Hippocampal formation (tissue), 2 donors: ENCODE data around the gene RPL35.

ENCODE experiments used
- DNase-seq, 2 donors: peaks; one replicate each; lab custom pipeline; 2025; lab: John Stamatoyannopoulos, UW

The RPL35 gene

DNA sequence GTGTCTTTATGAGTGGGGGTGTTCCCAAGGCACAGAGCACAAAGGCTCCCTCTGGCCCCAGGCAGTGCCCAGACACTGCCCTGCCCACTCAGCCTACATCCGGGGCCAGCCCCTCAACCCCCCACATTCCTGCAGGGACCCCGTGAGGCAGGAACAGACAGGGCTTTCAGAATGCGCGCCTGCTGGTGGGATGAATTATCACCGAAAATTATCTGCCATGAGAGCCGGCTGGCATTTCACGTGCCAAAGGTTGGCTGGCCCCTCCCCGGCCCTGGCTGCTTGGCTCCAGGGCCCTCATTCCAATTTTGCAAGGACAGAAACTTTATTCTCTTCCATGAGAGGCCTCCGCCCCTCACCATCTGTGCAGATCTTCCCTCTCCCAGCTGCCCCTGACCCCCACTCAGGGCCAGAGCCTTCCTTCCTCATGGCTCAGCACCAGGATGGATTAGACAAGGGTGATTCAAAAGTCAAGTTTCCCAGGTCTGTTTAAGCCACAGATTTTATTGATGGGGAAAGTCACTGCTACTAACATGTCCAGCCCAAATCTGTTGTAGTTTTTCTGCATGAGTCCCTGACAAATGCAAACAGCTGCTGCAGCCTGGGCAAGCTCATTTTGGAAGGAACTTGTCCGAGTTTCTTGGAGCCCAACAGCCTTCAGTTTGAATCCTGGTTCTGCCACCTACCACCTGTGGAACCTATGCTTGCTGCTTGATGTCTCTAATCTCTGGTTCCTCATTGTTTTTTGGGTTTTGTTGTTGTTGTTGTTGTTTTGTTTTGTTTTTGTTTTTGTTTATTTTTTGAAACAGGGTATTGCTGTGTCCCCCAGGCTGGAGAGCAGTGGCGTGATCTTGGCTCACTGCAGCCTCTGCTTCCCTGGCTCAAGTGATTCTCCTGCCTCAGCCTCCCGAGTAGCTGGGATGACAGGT, 40.8 kb downstream of the RPL35 start:
- no peak for DNase-seq

DNA sequence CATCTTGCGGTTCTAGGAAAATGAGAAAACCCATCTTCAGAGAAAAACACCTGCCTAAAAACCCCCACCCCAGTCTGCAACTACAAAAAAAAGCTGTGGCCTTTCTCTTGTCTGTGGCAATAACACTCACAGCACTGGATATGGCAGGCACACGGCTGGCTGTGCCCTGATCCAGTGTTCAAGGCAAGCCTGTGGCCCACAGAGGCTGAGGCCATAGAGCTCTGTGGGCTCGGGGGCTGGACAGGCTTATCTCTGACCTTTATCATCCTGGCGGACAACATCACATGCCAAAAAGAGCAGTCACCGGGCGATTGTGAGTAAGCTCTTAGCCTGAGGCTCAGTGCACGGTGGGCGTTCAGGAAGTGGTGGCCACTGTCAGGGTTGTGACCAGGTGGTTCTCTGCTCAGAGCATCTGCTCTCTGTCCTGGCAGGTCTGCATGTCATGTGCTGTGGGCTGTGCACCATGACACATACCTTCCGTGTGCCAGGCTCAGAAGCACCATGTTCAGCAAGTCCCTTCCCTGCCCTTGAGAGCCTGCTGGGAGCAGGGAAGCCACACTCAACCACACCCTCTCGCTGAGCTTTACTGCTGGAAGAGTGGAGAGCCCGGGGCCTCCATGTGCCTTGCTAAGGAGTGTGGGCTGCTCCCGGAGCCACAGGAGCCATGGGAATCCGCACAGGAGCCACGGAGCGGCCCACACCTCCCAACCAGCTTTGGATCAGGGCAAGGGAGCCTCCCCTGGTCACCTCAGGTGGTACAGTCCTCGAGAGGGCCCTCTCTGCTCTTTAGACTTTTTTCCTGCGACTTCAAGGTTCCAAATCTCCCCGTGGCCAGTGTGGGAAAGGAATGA, 43.1 kb downstream of the RPL35 start:
- DNase-seq: no peak

DNA sequence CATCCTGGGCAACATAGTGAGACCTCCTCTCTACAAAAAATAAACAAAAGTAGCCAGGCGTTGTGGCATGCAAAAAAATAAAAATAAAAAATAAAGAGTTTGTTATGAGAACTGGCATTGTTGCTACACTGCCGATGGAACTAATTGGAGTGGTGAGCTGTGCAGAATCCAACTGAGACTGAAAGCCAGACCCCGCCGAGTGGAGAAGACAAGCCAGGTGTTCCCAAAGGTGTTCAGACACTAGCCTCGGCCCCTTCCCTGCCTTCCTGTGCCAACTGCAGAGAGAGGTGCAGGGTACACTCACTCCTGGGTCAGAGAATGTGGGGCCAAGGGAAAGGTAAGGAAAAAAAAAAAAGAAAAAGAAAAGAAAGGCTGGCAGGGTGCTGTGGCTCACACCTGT, 46.2 kb downstream of the RPL35 start:
- DNase-seq: no peak

DNA sequence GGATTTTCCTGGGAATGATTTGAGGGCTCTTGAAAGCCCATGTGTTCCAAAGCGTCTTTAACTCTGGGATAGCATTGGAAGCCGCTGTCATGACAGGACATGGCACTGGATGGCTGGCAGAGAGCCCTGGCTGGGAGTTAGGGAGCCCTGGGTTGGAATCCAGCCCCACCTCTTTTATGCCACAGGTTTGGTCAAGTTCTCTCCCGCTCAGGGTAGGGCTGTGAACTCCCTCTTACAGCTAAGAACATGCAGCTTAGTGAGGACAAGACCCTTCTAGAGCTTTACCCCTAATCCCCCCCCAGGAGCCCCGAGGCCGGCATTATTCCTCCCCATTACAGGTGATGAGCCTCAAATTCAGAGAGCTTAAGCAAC, 47.6 kb downstream of the RPL35 start:
- DNase-seq: no peak

DNA sequence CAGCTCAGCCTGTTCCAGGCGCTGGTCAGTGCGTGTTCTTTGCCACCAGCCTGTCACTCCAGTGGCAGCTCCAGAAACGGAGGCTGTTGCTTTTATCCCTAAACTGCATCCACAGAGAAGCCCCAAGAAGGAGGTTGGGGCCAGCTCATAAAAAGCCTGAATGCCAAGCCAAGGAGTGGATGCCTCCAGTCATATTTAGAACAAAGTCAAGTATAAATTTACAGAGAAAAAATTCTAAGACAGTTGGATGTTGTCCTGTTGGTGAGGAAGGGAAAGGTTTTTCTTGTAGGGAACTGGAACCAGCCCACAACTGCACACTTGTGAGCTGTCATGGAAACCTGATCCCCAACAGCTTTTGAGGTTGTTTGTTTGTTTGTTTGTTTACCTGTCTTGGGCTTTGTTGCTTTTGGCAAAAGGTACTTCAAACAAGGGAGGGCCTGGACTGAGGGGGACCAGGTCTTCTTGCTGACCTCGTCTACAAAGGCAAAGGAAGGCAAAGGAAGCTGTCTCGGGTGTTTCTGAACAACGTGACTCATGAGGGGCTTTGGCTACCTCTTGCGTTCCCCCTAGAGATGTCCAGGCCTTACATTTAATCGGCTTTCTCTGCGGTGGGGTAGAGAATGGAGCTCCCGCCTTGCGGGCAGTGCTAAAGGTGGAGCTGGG, 48.1 kb downstream of the RPL35 start:
- no peak for DNase-seq

DNA sequence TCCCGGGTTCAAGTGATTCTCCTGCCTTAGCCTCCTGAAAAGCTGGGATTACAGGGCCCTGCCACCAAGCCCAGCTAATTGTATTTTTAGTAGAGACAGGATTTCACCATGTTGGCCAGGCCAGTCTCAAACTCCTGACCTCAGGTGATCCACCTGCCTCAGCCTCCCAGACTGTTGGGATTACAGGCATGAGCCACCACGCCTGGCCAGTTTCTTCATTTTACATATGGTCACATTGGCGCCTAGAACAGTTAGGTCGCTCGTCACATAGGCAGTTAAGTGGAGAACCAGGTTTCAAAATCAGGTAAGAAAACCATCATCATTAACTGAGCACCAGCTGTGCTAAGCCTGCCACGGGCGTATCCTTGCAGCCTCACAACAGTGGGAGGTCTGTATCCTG, 48.7 kb downstream of the RPL35 start:
- no peak for DNase-seq

DNA sequence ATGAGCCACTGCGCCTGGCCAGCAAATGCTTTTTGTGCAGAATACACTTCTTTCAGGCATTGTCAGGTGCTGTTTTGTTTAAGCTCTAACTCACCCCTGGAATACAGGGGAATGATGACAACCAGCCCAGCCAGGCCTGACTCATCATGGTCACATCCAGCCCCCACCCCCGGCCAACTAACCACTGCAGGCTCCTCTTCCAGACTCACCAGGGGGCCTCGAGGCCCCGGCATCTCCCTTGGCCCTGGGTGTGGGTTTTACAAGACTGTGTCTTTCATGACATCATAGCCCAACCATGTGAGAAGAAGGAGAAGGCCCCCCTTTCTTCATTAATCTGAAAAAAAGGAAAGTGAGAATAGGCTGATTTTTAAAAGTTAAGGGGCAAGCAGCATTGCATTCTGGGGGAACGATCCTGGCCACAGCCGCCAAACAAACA, 49.3 kb downstream of the RPL35 start:
- no peak for DNase-seq

DNA sequence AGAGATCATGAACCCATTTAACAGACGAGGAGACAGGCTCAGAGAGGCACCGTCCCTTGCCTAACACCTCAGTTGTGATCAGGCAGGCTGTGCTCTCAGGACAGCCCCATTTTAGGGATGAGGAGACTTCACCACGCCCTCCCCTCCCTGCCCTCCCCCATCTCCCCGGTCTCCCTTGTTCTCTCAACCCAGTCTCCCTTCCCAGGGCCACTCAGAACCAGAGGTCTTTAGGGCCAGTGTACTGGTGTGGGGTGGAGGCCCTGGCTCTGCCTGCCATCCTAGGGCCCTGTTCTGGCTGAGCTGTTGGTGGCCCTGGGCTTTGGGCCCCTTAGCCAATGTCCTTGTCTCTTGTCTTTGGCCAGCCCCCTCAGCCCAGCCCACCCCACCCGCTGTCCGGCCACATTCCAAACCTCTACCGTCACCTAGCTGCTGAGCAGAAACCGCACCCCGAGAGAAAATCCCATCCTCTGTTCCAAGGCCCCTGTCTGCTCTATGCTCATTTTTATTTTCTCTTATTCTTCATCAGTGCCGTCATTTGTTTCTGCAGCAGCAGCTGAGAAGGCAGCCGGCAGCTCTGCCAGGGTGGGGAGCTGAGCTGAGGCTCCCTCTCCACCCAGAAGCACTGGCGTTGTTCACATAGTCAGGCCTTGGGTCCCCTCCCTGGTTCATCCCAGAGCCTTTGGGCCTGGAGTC, 50.9 kb downstream of the RPL35 start:
- no peak for DNase-seq

DNA sequence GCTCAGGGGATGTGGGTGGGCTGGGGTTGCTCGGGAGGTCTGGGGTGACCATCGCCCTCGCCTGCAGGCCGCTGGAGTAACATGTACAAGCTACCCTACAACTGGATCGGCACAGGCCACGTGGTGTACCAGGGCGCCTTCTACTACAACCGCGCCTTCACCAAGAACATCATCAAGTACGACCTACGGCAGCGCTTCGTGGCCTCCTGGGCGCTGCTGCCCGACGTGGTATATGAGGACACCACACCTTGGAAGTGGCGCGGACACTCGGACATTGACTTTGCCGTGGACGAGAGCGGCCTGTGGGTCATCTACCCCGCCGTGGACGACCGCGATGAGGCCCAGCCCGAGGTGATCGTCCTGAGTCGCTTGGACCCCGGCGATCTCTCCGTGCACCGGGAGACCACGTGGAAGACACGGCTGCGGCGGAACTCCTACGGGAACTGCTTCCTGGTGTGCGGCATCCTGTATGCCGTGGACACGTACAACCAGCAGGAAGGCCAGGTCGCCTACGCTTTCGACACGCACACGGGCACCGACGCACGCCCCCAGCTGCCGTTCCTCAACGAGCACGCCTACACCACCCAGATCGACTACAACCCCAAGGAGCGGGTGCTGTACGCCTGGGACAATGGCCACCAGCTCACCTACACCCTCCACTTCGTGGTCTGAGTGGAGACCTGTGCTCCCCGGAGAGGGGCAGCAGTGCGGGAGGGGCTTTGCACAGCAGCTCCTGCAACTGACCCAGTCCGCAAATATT, 51.8 kb downstream of the RPL35 start:
- no peak for DNase-seq

DNA sequence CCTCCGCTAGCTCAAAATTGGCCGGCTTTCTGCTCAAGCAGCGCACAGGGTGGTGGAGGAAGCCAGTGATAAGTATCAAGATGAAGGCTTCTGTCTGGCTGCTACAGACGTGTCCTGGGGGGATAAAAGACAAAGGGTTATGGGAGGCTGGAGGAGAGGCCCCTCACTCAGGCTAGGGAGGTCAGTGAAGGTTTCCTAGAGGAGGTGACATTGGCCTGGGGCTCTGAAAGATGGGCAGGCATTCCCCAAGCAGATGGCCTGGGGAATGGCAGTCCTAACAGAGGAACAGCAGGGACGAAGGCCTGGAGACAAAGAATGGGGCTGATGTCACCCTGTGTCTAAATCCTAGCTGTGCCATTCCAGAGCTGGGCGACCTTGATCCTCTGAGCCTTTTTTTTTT, 52.5 kb downstream of the RPL35 start:
- no peak for DNase-seq

DNA sequence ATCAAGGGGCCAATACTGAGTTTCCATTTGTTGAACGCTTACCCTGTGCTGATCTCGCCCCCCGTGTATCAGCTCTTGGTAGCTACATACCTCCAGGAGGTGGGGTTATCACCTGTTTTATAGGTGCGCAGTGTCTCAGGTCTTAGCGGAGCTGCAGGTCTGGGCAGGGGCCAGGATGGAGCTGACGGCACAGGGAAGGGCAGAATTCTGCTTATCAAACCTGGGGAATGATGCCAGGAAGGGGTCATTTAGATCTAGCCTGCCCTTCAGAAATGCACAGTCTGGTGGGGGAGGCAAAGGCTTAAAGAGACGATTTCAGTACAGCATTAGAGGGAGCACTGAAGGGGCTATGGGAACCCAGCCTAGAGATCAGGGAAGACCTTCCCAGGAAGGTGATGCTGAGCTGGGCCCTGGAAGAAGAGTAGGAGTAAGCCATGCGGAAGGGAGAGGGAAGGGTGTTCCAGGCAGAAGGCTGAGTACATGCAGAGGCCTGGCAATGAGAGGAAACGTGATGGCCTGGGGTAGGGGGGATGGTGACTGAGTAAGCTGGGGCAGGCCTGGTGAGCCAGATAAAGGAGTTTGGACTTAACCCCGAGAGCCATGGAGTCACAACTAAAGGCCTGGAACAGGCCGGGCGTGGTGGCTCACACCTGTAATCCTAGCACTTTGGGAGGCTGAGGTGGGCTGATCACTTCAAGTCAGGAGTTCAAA, 53.4 kb downstream of the RPL35 start:
- DNase-seq: no peak
